NCI-H345 (cell line): ENCODE results near the gene ANKRD40CL.
"Not testable (repeated sequence)": the region's sequence is repeated elsewhere in the genome, so short reads cannot be mapped to it uniquely, and the experiment has no call there.

Experiments
- DNase-seq: peaks from one replicate; lab custom pipeline; 2025; lab: John Stamatoyannopoulos, UW

The ANKRD40CL gene

GRCh38 chr17:50767446-50767845 lies at the start of gene ANKRD40CL:
Gene ANKRD40CL (minus strand): TSS chr17:50767518. CDS start chr17:50766913, 605 bp downstream.
- no peak for DNase-seq

GRCh38 chr17:50816271-50816670 lies 49.0 kb upstream of the ANKRD40CL start:
- no peak for DNase-seq

GRCh38 chr17:50815400-50815799 lies 48.1 kb upstream of the ANKRD40CL start:
- no peak for DNase-seq

GRCh38 chr17:50813583-50813982 lies 46.3 kb upstream of the ANKRD40CL start:
- DNase-seq: no peak

GRCh38 chr17:50808888-50809287 lies 41.6 kb upstream of the ANKRD40CL start:
- DNase-seq: no peak

GRCh38 chr17:50808413-50808812 lies 41.1 kb upstream of the ANKRD40CL start:
- DNase-seq: no peak

GRCh38 chr17:50807675-50808074 lies 40.4 kb upstream of the ANKRD40CL start:
- DNase-seq: no peak

- DNase-seq: no peak
These were observed 39.7 kb upstream of the ANKRD40CL start for GRCh38 chr17:50807009-50807408.

- no peak for DNase-seq
These were observed 38.9 kb upstream of the ANKRD40CL start for GRCh38 chr17:50806141-50806643.

- DNase-seq: no peak
These were observed 38.2 kb upstream of the ANKRD40CL start for GRCh38 chr17:50805486-50805885.

GRCh38 chr17:50804749-50805475 lies 37.6 kb upstream of the ANKRD40CL start:
- DNase-seq: not testable (repeated sequence)

GRCh38 chr17:50803676-50804075 lies 36.4 kb upstream of the ANKRD40CL start:
- no peak for DNase-seq

- no peak for DNase-seq
These were observed 35.6 kb upstream of the ANKRD40CL start for GRCh38 chr17:50802609-50803571.

- DNase-seq: no peak
These were observed 32.9 kb upstream of the ANKRD40CL start for GRCh38 chr17:50800196-50800700.

- no peak for DNase-seq
These were observed 32.3 kb upstream of the ANKRD40CL start for GRCh38 chr17:50799582-50799981.

- no peak for DNase-seq
These were observed 31.3 kb upstream of the ANKRD40CL start for GRCh38 chr17:50798424-50799288.

- DNase-seq: peak; percentile 8
These were observed 30.0 kb upstream of the ANKRD40CL start for GRCh38 chr17:50797135-50797810.

- DNase-seq: no peak
These were observed 27.0 kb upstream of the ANKRD40CL start for GRCh38 chr17:50794361-50794760.

GRCh38 chr17:50793007-50793406 lies 25.7 kb upstream of the ANKRD40CL start:
- DNase-seq: no peak

GRCh38 chr17:50792132-50792531 lies 24.8 kb upstream of the ANKRD40CL start:
- DNase-seq: no peak

- no peak for DNase-seq
These were observed 23.3 kb upstream of the ANKRD40CL start for GRCh38 chr17:50790618-50791017.
